ENCODE results near the gene TNS1. TPM values are rescaled to one million over a fixed set of nuclear protein-coding genes. Genes with fewer than 3 reads are reported as not detected.
A peak's percentile ranks its signal among the peaks of the same experiment; 100 is the strongest.

The TNS1 gene
- total RNA-seq, 2 donors from 2014 or later: 3.3 to 4.2 TPM

- Histone ChIP-seq H3K36me3 (ENCODE audit: control insufficient read depth, insufficient read depth, low read length) (no peaks in the 10 kb centered on the region), H3K9ac (ENCODE audit: extremely low read depth, low read length, poor library complexity, severe bottlenecking) (no peak overlapping the region), H3K9me3 (ENCODE audit: control insufficient read depth, low read length) (no peaks in the 10 kb centered on the region), H3K4me3 (ENCODE audit: low read length) (no peak overlapping the region), H3K27ac (ENCODE audit: low read depth, low read length) (no peak overlapping the region), H3K27me3 (ENCODE audit: control insufficient read depth, insufficient read depth, low read length, poor library complexity, severe bottlenecking) (no peaks in the 10 kb centered on the region), H3K4me1 (ENCODE audit: control insufficient read depth, insufficient read depth, low read length) (peaks cover 3% of the 10 kb centered on the region)
- no peaks in the 10 kb centered on the region for H3K9me3 Mint-ChIP-seq
- no peaks in the 10 kb centered on the region for H3K36me3 Mint-ChIP-seq (ENCODE audit: low read depth)
- WGBS, 2 experiments (ENCODE audit: insufficient coverage in 1 of 2, insufficient read length in 1 of 2): 91 to 92% methylated on average over 6 to 7 of the region's 7 CpGs
- H3K27ac Mint-ChIP-seq: no peak overlapping the region
- H3K4me1 Mint-ChIP-seq: peaks cover 19% of the 10 kb centered on the region
- no peak for TF ChIP-seq CTCF (conservative IDR thresholded peaks at IDR 0.05)
- H3K27me3 Mint-ChIP-seq (ENCODE audit: insufficient read depth): no peaks in the 10 kb centered on the region
- no peak for DNase-seq
- no peak overlapping the region for H3K4me3 Mint-ChIP-seq
Measured at GRCh38 chr2:217900780-217901360, 101.9 kb downstream of the TNS1 start.

GRCh38 chr2:217900010-217900779, 102.6 kb downstream of the TNS1 start:
- Histone ChIP-seq H3K4me1 (ENCODE audit: control insufficient read depth, insufficient read depth, low read length) (peaks cover 3% of the 10 kb centered on the region), H3K27me3 (ENCODE audit: control insufficient read depth, insufficient read depth, low read length, poor library complexity, severe bottlenecking) (no peaks in the 10 kb centered on the region), H3K4me3 (ENCODE audit: low read length) (no peak overlapping the region), H3K36me3 (ENCODE audit: control insufficient read depth, insufficient read depth, low read length) (no peaks in the 10 kb centered on the region), H3K9ac (ENCODE audit: extremely low read depth, low read length, poor library complexity, severe bottlenecking) (no peak overlapping the region), H3K27ac (ENCODE audit: low read depth, low read length) (no peak overlapping the region), H3K9me3 (ENCODE audit: control insufficient read depth, low read length) (no peaks in the 10 kb centered on the region)
- no peaks in the 10 kb centered on the region for H3K27me3 Mint-ChIP-seq (ENCODE audit: insufficient read depth)
- H3K27ac Mint-ChIP-seq: no peak overlapping the region
- H3K4me1 Mint-ChIP-seq: peaks cover 24% of the 10 kb centered on the region
- 89 to 90% methylated on average over 10 to 16 of the region's 16 CpGs for WGBS, 2 experiments (ENCODE audit: insufficient coverage in 1 of 2, insufficient read length in 1 of 2)
- H3K36me3 Mint-ChIP-seq (ENCODE audit: low read depth): no peaks in the 10 kb centered on the region
- DNase-seq: peak; percentile 60
- H3K9me3 Mint-ChIP-seq: no peaks in the 10 kb centered on the region
- H3K4me3 Mint-ChIP-seq: no peak overlapping the region
- no peak for TF ChIP-seq CTCF (conservative IDR thresholded peaks at IDR 0.05)

- Histone ChIP-seq H3K36me3 (ENCODE audit: control insufficient read depth, insufficient read depth, low read length) (no peaks in the 10 kb centered on the region), H3K27me3 (ENCODE audit: control insufficient read depth, insufficient read depth, low read length, poor library complexity, severe bottlenecking) (no peaks in the 10 kb centered on the region), H3K4me1 (ENCODE audit: control insufficient read depth, insufficient read depth, low read length) (peaks cover 3% of the 10 kb centered on the region), H3K9ac (ENCODE audit: extremely low read depth, low read length, poor library complexity, severe bottlenecking) (no peak overlapping the region), H3K27ac (ENCODE audit: low read depth, low read length) (no peak overlapping the region), H3K4me3 (ENCODE audit: low read length) (no peak overlapping the region), H3K9me3 (ENCODE audit: control insufficient read depth, low read length) (no peaks in the 10 kb centered on the region)
- H3K9me3 Mint-ChIP-seq: no peaks in the 10 kb centered on the region
- H3K27me3 Mint-ChIP-seq (ENCODE audit: insufficient read depth): no peaks in the 10 kb centered on the region
- no peaks in the 10 kb centered on the region for H3K36me3 Mint-ChIP-seq (ENCODE audit: low read depth)
- no peak overlapping the region for H3K27ac Mint-ChIP-seq
- H3K4me3 Mint-ChIP-seq: no peak overlapping the region
- TF ChIP-seq CTCF (conservative IDR thresholded peaks at IDR 0.05): peak; percentile 85
- WGBS, 2 experiments (ENCODE audit: insufficient coverage in 1 of 2, insufficient read length in 1 of 2): 48 to 58% methylated on average over 5 to 11 of the region's 11 CpGs
- DNase-seq: peak; percentile 97
- peaks cover 22% of the 10 kb centered on the region for H3K4me1 Mint-ChIP-seq
Measured at GRCh38 chr2:217899231-217900009, 103.4 kb downstream of the TNS1 start.
